Tibial nerve (tissue), 4 donors: Measurements from ENCODE around the gene OR2T4. TPM values are rescaled to one million over a fixed set of nuclear protein-coding genes. Genes with fewer than 3 reads are reported as not detected.

Experiments used
- DNase-seq, 2 donors: peaks; one replicate each; pipeline ENCODE4 v3.0.0-alpha.2; 2019; ENCODE audit warnings: low spot score in 2 of 2
- H3K27ac ChIP-seq, 4 donors: fragments of 200-600 bp; sonication (generic) in 3 of 4; one replicate each; pipeline ENCODE4 v1.5.1; 2017 to 2019; ENCODE audit warnings: mild to moderate bottlenecking in 1 of 4
- H3K27me3 ChIP-seq, 2 donors: fragments of 200-600 bp; sonication (generic) in 1 of 2; one replicate each; pipeline versions ENCODE4 v1.5.1 to v1.6.0; 2017 to 2019
- H3K36me3 ChIP-seq, 3 donors: fragments of 200-600 bp; sonication (generic); one replicate each; pipeline ENCODE4 v1.5.1; 2018 to 2019
- H3K4me1 ChIP-seq, 4 donors: fragments of 200-600 bp; sonication (generic) in 3 of 4; one replicate each; pipeline ENCODE4 v1.5.1; 2017 to 2019
- H3K4me3 ChIP-seq, 4 donors: fragments of 200-600 bp; sonication (generic) in 3 of 4; one replicate each; pipeline ENCODE4 v1.5.1; 2017 to 2019; ENCODE audit warnings: mild to moderate bottlenecking in 1 of 4, moderate library complexity in 1 of 4
- H3K9me3 ChIP-seq, 4 donors: fragments of 200-600 bp; sonication (generic) in 3 of 4; one replicate each; pipeline ENCODE4 v1.5.1; 2017 to 2019
- CTCF ChIP-seq, 5 experiments: fragments of 200-600 bp in 3 of 5; fragments of 450-650 bp in 2 of 5; sonication (generic) in 3 of 5; IDR thresholded peaks; one replicate each; pipeline ENCODE4 v1.5.1; 2016 to 2019; ENCODE audit warnings: antibody characterized with exemption in 5 of 5, mild to moderate bottlenecking in 3 of 5, moderate library complexity in 2 of 5
- EP300 ChIP-seq, 2 donors: sonication (generic); formaldehyde crosslinking; IDR thresholded peaks; one replicate each; pipeline ENCODE4 v1.6.1; 2017; ENCODE audit warnings: antibody characterized with exemption in 2 of 2, mild to moderate bottlenecking in 1 of 2
- POLR2A ChIP-seq, 2 donors: fragments of 450-650 bp; IDR thresholded peaks; one replicate each; pipeline ENCODE4 v1.6.1; 2017; ENCODE audit warnings: antibody characterized with exemption in 2 of 2, mild to moderate bottlenecking in 2 of 2, moderate library complexity in 2 of 2
- WGBS, 2 donors: methylation state at CpG; one replicate each; pipeline ENCODE4 v1.1.5; 2018; 5-methylcytosine and 5-hydroxymethylcytosine counted together
- total RNA-seq, 4 donors: library from RNA; depleted of rRNA; stranded (reverse); fragments of >200 nt; gene quantifications; one replicate each; pipeline ENCODE4 v1.1.0, GENCODE V29; 2016

The OR2T4 gene
- total RNA-seq, 4 donors from 2014 or later, result not detected

DNA sequence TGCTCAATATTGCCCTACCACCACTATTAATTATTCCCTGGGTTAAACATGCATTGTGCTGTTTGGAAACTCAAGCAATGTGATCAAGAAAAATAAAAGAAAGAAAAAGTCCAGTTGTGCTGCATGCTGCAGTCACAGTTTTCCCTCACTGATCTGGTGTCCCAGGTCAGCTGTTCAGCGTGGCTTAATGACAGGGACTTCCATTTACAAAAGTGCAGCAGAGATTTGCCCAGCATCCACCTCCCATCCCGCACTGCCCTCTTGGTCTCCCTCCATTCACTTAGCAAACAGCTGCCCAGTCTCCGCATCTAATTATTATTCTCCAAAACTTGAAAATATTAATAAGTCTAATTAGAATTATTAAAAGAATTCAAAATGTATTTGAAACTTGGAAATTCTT is 2.0 kb upstream of the OR2T4 start:
- TF ChIP-seq CTCF (IDR thresholded peaks at IDR 0.05) (no peak), EP300 (IDR thresholded peaks at IDR 0.05) (no peak), POLR2A (IDR thresholded peaks at IDR 0.05) (no peak)
- Histone ChIP-seq H3K9me3 (peaks cover 0 to 1% (median 0%) of the 10 kb centered on the region in 4 donors), H3K36me3 (no peaks in the 10 kb centered on the region), H3K4me1 (no peaks in the 10 kb centered on the region), H3K27me3 (no peaks in the 10 kb centered on the region), H3K27ac (peak overlapping the region in 1 of 4 donors; percentile 56), H3K4me3 (no peak overlapping the region)
- DNase-seq, result no peak
- 50 to 62% methylated on average over 3 of the region's 3 CpGs for WGBS, 2 donors

- Histone ChIP-seq H3K4me1 (no peaks in the 10 kb centered on the region), H3K36me3 (no peaks in the 10 kb centered on the region), H3K27ac (no peak overlapping the region), H3K27me3 (no peaks in the 10 kb centered on the region), H3K4me3 (no peak overlapping the region), H3K9me3 (peaks cover 0 to 6% (median 0%) of the 10 kb centered on the region in 4 donors)
- TF ChIP-seq EP300 (IDR thresholded peaks at IDR 0.05), result no peak
- TF ChIP-seq POLR2A (IDR thresholded peaks at IDR 0.05), result no peak
- no peak for TF ChIP-seq CTCF (IDR thresholded peaks at IDR 0.05)
- no peak for DNase-seq
Observed at GRCh38 chr1:248366609-248367008, 5.1 kb downstream of the OR2T4 start.

- TF ChIP-seq CTCF (IDR thresholded peaks at IDR 0.05) (no peak), EP300 (IDR thresholded peaks at IDR 0.05) (no peak), POLR2A (IDR thresholded peaks at IDR 0.05) (no peak)
- H3K4me1 ChIP-seq, result no peaks in the 10 kb centered on the region
- no peak for DNase-seq
- H3K9me3 ChIP-seq, result peaks cover 0 to 4% (median 0%) of the 10 kb centered on the region in 4 donors
- no peaks in the 10 kb centered on the region for H3K27me3 ChIP-seq
- WGBS, 2 donors, result 72 to 83% methylated on average over 5 of the region's 5 CpGs
- H3K36me3 ChIP-seq, result no peaks in the 10 kb centered on the region
- no peak overlapping the region for H3K27ac ChIP-seq
- no peak overlapping the region for H3K4me3 ChIP-seq
Observed at GRCh38 chr1:248372394-248372793, 10.9 kb downstream of the OR2T4 start.

DNA sequence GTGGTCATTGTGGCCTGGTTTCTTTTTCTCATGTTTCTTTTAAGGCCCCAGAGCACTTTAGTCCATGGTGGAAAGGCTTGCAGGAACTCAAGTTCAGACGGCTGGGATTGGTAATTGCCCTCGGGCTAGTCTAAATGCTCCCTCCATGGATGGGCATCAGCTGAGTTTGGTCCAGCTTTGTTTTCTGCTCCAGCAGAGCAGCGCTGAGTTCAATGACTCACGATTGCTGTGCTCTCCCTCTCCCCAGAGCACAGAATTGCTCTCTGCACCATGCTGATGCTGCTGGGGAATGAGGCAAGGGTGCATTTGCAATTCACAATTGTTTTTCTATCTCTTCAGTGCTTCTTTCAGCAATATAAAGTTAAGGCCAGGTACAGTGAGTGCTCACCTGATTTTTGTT is 12.3 kb downstream of the OR2T4 start:
- Histone ChIP-seq H3K27me3 (no peaks in the 10 kb centered on the region), H3K9me3 (peaks cover 0 to 4% (median 0%) of the 10 kb centered on the region in 4 donors), H3K27ac (no peak overlapping the region), H3K4me3 (no peak overlapping the region), H3K4me1 (no peaks in the 10 kb centered on the region), H3K36me3 (no peaks in the 10 kb centered on the region)
- 54 to 58% methylated on average over 4 of the region's 4 CpGs for WGBS, 2 donors
- TF ChIP-seq EP300 (IDR thresholded peaks at IDR 0.05) (no peak), CTCF (IDR thresholded peaks at IDR 0.05) (no peak), POLR2A (IDR thresholded peaks at IDR 0.05) (no peak)
- DNase-seq, result no peak

DNA sequence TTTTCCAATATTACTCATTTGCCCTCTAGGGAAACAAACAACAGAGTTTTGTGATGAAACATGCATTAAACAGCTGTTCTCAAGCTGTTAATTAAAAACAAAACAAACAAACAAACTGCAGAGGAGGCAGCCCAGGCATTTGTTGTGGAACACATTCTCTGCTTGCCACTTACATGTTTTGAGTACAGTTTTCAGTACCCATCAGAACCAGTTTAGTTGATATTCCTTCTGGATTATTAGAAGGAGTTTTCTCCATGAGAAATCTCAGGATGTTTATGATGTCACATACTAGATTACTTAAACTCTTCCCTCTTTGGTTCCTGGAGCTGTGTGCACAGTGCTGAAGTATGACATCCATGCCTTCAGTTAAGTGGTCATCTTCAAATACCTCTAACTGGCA is 14.0 kb downstream of the OR2T4 start, which contains the start of gene OR2T6:
OR2T6 (plus strand) TSS at position 301 of the 400 bp plus-strand sequence. CDS start 11,863 bp downstream, outside the sequence.
- Histone ChIP-seq H3K9me3 (peaks cover 0 to 4% (median 0%) of the 10 kb centered on the region in 4 donors), H3K36me3 (no peaks in the 10 kb centered on the region), H3K27me3 (no peaks in the 10 kb centered on the region), H3K27ac (no peak within 1 kb of the TSS), H3K4me3 (no peak within 1 kb of the TSS), H3K4me1 (no peaks in the 10 kb centered on the region)
- no peak for TF ChIP-seq CTCF (IDR thresholded peaks at IDR 0.05)
- no peak for TF ChIP-seq POLR2A (IDR thresholded peaks at IDR 0.05)
- no peak for TF ChIP-seq EP300 (IDR thresholded peaks at IDR 0.05)
- DNase-seq, result no peak
